Testis (tissue), 3 donors: ENCODE results near the gene MAMDC2. TPM values are rescaled to one million over a fixed set of nuclear protein-coding genes. Genes with fewer than 3 reads are reported as not detected.

Source experiments
- DNase-seq: peaks from one replicate; pipeline ENCODE4 v3.0.0-alpha.2; 2019
- H3K27ac ChIP-seq, 2 donors: fragments of 200-600 bp; sonication (generic); one replicate each; pipeline ENCODE4 v1.5.1; 2019
- H3K27me3 ChIP-seq: fragments of 200-600 bp; sonication (generic); one replicate; pipeline ENCODE4 v1.5.1; 2019
- H3K36me3 ChIP-seq: fragments of 200-600 bp; sonication (generic); one replicate; pipeline ENCODE4 v1.5.1; 2017; ENCODE audit warnings: low read depth; ENCODE audit errors: missing control alignments
- H3K4me1 ChIP-seq: fragments of 200-600 bp; sonication (generic); one replicate; pipeline ENCODE4 v1.5.1; 2019
- H3K4me3 ChIP-seq, 2 donors: fragments of 200-600 bp; sonication (generic); one replicate each; pipeline ENCODE4 v1.5.1; 2017 to 2019
- H3K9me3 ChIP-seq: fragments of 200-600 bp; sonication (generic); one replicate; pipeline ENCODE4 v1.5.1; 2017
- POLR2A ChIP-seq: fragments of 450-650 bp; IDR thresholded peaks from one replicate; pipeline ENCODE4 v1.6.1; 2017; ENCODE audit warnings: antibody characterized with exemption, mild to moderate bottlenecking, moderate library complexity
- WGBS, 2 donors: methylation state at CpG; one replicate each; pipeline ENCODE4 v1.1.5; 2018; 5-methylcytosine and 5-hydroxymethylcytosine counted together
- intact Hi-C: fragments of 100-400 bp; cut with DNase I; formaldehyde crosslinking; loops from one replicate; pipeline ENCODE4 v1.15.1; 2023; ENCODE audit warnings: low total_unique reads
- polyA plus RNA-seq: library from polyadenylated mRNA; stranded (reverse); fragments of 350-450 nt; fragmentation: Illumina TruSeq; extraction: RNeasy Lipid Tissue Mini Kit (QIAGEN cat#74804); gene quantifications from one replicate; pipeline ENCODE4 v1.2.3, GENCODE V29; 2014; ENCODE audit warnings: low read depth, low replicate concordance; ENCODE audit not compliant: insufficient read depth
- total RNA-seq, 2 donors: library from RNA; depleted of rRNA; stranded (reverse); fragments of >200 nt; gene quantifications; one replicate each; pipeline ENCODE4 v1.2.3, GENCODE V29; 2016
- TF ChIP-seq, protein P1 (sequence below), 3 experiments: fragments of 450-650 bp in 2 of 3; fragments of 200-600 bp in 1 of 3; sonication (generic) in 1 of 3; IDR thresholded peaks; one replicate each; pipeline ENCODE4 v1.5.1; 2016 to 2019; ENCODE audit warnings: antibody characterized with exemption in 3 of 3, mild to moderate bottlenecking in 2 of 3, moderate library complexity in 1 of 3

Gene MAMDC2
- total and polyA plus RNA-seq, 3 donors from 2014 or later, result 13.7 to 28.3 (median 15.1) TPM

DNA sequence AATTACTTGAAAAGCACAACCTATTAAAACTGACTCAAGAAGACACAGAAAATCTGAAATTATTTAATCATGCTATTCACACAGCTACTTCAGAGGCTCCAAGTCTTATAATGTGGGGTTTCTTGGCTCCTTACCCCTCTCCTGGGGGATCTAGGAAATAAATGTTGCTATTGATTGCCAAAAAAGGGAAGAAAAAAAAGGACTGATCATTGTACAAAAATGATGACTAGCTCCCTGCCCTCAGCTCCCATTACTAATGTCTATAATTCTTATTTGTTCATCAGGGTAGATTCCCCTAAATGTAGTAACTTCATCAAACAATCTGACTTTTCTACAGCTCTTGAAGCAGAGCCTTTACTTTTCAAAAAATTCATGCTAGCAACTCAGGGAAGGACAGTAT is 211.8 kb downstream of the MAMDC2 start:
- no peaks in the 10 kb centered on the region for H3K9me3 ChIP-seq
- no peaks in the 10 kb centered on the region for H3K27me3 ChIP-seq
- no peak for DNase-seq
- H3K4me3 ChIP-seq, result no peak overlapping the region
- intact Hi-C loops, result no loop called here
- H3K4me1 ChIP-seq, result peaks cover 36% of the 10 kb centered on the region
- peak overlapping the region; percentile 6 to 38 for H3K27ac ChIP-seq
- H3K36me3 ChIP-seq, result no peaks in the 10 kb centered on the region
- TF ChIP-seq, protein P1, sequence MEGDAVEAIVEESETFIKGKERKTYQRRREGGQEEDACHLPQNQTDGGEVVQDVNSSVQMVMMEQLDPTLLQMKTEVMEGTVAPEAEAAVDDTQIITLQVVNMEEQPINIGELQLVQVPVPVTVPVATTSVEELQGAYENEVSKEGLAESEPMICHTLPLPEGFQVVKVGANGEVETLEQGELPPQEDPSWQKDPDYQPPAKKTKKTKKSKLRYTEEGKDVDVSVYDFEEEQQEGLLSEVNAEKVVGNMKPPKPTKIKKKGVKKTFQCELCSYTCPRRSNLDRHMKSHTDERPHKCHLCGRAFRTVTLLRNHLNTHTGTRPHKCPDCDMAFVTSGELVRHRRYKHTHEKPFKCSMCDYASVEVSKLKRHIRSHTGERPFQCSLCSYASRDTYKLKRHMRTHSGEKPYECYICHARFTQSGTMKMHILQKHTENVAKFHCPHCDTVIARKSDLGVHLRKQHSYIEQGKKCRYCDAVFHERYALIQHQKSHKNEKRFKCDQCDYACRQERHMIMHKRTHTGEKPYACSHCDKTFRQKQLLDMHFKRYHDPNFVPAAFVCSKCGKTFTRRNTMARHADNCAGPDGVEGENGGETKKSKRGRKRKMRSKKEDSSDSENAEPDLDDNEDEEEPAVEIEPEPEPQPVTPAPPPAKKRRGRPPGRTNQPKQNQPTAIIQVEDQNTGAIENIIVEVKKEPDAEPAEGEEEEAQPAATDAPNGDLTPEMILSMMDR (IDR thresholded peaks at IDR 0.05), result no peak
- no peak for TF ChIP-seq POLR2A

DNA sequence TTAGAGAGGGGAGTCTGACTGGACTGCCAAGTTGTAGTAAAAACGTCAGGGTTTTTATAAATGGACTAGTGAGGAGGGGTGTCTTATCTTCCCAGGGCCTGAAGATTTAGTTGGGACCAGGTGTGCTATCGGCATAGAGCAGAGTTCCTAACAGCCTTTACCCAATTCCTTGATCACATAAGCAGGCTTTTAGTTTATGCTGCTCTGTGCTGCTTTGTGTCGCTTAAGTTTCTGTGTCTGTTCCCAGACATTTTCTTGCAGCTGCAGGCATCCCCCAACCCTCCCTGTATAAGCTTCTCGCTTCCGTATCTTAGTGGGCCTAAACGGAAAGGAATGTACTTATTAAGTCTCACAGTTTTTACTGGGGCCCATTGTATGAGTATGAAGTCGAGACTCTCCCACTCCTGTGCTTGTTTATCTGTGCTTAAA is 212.5 kb downstream of the MAMDC2 start:
- intact Hi-C loops, result no loop called here
- peak; percentile 24 for DNase-seq
- Histone ChIP-seq H3K27me3 (no peaks in the 10 kb centered on the region), H3K4me1 (peaks cover 42% of the 10 kb centered on the region), H3K9me3 (no peaks in the 10 kb centered on the region), H3K27ac (peak overlapping the region; percentile 38 to 98), H3K4me3 (no peak overlapping the region), H3K36me3 (no peaks in the 10 kb centered on the region)
- TF ChIP-seq, protein P1 (IDR thresholded peaks at IDR 0.05), result no peak
- 16 to 36% methylated on average over 7 of the region's 7 CpGs for WGBS, 2 donors

- Histone ChIP-seq H3K9me3 (no peaks in the 10 kb centered on the region), H3K27ac (peak overlapping the region; percentile 97 to 98), H3K36me3 (no peaks in the 10 kb centered on the region), H3K27me3 (no peaks in the 10 kb centered on the region), H3K4me1 (peaks cover 49% of the 10 kb centered on the region), H3K4me3 (peak overlapping the region in 1 of 2 donors; percentile 99)
- WGBS, 2 donors, result 19 to 34% methylated on average over 3 of the region's 3 CpGs
- DNase-seq, result no peak
- intact Hi-C loops, result no loop called here
- TF ChIP-seq, protein P1 (IDR thresholded peaks at IDR 0.05), result no peak
- no peak for TF ChIP-seq POLR2A
Observed at GRCh38 chr9:70257502-70257901, 213.9 kb downstream of the MAMDC2 start.

- WGBS, 2 donors, result 3% methylated on average over 26 to 27 of the region's 27 CpGs
- TF ChIP-seq, protein P1 (IDR thresholded peaks at IDR 0.05), result no peak
- TF ChIP-seq POLR2A, result no peak
- Histone ChIP-seq H3K36me3 (no peaks in the 10 kb centered on the region), H3K9me3 (no peaks in the 10 kb centered on the region), H3K27me3 (no peaks in the 10 kb centered on the region), H3K27ac (peak overlapping the region; percentile 97 to 98), H3K4me1 (peaks cover 49% of the 10 kb centered on the region), H3K4me3 (peak overlapping the region; percentile 93 to 99)
- DNase-seq, result peak; percentile 60
- intact Hi-C loops, result no loop called here
Observed at GRCh38 chr9:70257991-70258691, 214.5 kb downstream of the MAMDC2 start.
